ENCODE data around the gene COG2. TPM values are rescaled to one million over a fixed set of nuclear protein-coding genes. Genes with fewer than 3 reads are reported as not detected.

COG2 gene
- total and polyA plus RNA-seq, 2 of the 13 experiments (the other 11 are each of a cell fraction or from before 2014, with no cell fraction given): 16.8 to 36.3 TPM

DNA sequence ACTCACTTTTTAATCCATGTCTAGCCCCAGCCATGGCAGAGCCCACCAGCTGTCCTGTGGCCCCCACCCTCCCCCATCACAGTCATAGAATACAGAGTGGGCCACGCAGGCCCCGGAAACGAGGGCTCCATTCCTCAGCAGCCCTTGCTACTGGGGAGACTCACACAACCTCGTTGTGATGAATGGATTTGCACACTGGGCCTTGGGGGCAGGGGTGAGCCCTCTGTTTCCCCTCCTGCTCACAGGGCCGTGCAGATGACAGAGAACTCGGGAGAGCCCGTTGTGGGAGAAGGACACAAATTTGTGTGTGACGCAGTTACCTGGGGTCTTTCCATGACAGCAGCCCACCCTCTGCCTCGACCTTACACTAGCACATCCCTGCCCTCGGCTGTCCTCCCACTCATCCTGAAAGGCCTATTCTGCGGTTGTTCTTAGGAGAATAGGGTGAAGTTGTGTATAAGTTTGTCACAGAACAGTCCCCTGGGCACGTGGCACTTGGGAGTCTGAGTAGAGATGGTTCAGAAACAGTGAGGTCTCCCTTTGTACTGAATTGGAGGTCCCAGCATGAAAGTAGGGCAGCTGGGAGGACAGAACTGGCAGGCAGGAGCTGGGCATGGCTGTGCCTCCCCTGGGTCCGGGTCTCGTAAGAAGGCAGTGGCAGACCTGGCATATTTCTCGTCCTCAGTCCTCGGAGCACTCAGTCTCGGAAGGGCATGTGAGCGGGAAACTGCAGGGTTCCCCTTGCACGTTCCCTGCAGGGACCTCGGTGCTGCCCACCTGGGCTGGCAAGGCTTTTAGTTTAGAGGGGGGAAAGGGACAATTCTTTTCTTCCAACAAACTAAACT, 64.8 kb downstream of the COG2 start (continued):
- no peak for TF ChIP-seq ATAD3A (CRISPR knock-in tag; IDR thresholded peaks at IDR 0.05)
- TF ChIP-seq KDM1A (CRISPR knock-in tag; IDR thresholded peaks at IDR 0.05): no peak
- no peak for TF ChIP-seq ZNF720 (CRISPR knock-in tag; IDR thresholded peaks at IDR 0.05)
- TF ChIP-seq ZNF121 (CRISPR knock-in tag; IDR thresholded peaks at IDR 0.05): no peak
- TF ChIP-seq, protein P1, sequence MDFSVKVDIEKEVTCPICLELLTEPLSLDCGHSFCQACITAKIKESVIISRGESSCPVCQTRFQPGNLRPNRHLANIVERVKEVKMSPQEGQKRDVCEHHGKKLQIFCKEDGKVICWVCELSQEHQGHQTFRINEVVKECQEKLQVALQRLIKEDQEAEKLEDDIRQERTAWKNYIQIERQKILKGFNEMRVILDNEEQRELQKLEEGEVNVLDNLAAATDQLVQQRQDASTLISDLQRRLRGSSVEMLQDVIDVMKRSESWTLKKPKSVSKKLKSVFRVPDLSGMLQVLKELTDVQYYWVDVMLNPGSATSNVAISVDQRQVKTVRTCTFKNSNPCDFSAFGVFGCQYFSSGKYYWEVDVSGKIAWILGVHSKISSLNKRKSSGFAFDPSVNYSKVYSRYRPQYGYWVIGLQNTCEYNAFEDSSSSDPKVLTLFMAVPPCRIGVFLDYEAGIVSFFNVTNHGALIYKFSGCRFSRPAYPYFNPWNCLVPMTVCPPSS (IDR thresholded peaks at IDR 0.05): no peak
- no peak for TF ChIP-seq ZNF10 (CRISPR knock-in tag; IDR thresholded peaks at IDR 0.05; ENCODE audit: borderline replicate concordance, low read depth)
- no peak for TF ChIP-seq RXRA (CRISPR knock-in tag; IDR thresholded peaks at IDR 0.05)
- TF ChIP-seq MTA3 (CRISPR knock-in tag; IDR thresholded peaks at IDR 0.05): no peak
- TF ChIP-seq SMARCE1 (IDR thresholded peaks at IDR 0.05; ENCODE audit: borderline replicate concordance): no peak
- 0 out of 2 replicates have a peak, but pooled peaks have one; percentile 19 for TF ChIP-seq REPIN1 (CRISPR knock-in tag; IDR thresholded peaks at IDR 0.05; ENCODE audit: borderline replicate concordance, low read depth)
